ENCODE results near the gene SPANXN2.

GRCh38 chrX:143694885-143695284 is 25.7 kb downstream of the SPANXN2 start:
- no peak for TF ChIP-seq CTCF (IDR thresholded peaks at IDR 0.05)
- TF ChIP-seq POLR2A (IDR thresholded peaks at IDR 0.05), result no peak

Data from body of pancreas (tissue), 4 donors.